ENCODE results near the gene NUP54.

DNA sequence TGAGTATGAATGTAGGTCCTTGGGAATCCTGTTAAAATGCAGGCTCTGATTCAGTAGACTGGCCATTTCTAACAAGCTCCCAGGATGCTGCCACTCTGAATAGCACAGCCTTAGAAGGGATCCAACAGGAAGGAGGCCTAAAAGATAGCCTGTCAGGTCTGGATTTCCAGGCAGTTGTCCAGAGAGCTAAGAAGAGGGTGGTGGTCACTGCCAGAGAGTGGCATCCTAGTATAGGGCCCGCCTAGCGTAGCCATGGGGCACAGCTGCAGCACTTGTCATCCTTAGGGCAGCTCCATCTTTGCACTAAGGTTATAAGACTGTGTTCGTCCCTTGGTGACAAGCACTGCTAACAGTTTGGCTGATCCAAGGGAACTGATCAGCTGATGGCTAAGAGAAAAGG lies 20.5 kb upstream of the NUP54 start:
- TF ChIP-seq, protein P1, sequence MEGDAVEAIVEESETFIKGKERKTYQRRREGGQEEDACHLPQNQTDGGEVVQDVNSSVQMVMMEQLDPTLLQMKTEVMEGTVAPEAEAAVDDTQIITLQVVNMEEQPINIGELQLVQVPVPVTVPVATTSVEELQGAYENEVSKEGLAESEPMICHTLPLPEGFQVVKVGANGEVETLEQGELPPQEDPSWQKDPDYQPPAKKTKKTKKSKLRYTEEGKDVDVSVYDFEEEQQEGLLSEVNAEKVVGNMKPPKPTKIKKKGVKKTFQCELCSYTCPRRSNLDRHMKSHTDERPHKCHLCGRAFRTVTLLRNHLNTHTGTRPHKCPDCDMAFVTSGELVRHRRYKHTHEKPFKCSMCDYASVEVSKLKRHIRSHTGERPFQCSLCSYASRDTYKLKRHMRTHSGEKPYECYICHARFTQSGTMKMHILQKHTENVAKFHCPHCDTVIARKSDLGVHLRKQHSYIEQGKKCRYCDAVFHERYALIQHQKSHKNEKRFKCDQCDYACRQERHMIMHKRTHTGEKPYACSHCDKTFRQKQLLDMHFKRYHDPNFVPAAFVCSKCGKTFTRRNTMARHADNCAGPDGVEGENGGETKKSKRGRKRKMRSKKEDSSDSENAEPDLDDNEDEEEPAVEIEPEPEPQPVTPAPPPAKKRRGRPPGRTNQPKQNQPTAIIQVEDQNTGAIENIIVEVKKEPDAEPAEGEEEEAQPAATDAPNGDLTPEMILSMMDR (IDR thresholded peaks at IDR 0.05; ENCODE audit: insufficient read depth, low read length, poor library complexity, severe bottlenecking) = no peak
- TF ChIP-seq EZH2phosphoT487 (conservative IDR thresholded peaks at IDR 0.05; ENCODE audit: low read length) = no peak

Data from SU-DHL-6 (cell line).